Caki2 (cell line): ENCODE results near the gene CD247. TPM values are rescaled to one million over a fixed set of nuclear protein-coding genes. Genes with fewer than 3 reads are reported as not detected.

ENCODE experiments used
- DNase-seq: peaks from one replicate; pipeline ENCODE4 v3.0.0-alpha.2; 2015; ENCODE audit warnings: low read depth
- in situ Hi-C: cut with HindIII; loops from 2 replicates; pipeline ENCODE4 v1.10.0; 2016; ENCODE audit warnings: low sequenced_read_pairs, low pct_unique_long_range_greater_than_20kb, mixed read lengths
- total RNA-seq: library from RNA; depleted of rRNA; stranded (reverse); fragments of >200 nt; shearing (Covaris generic); gene quantifications from 2 replicates; pipeline ENCODE4 v1.2.3, GENCODE V29; 2014; ENCODE audit warnings: low replicate concordance; rRNA removed

Gene CD247
- total RNA-seq, 1 experiment from 2014 or later: not detected

GRCh38 chr1:167412920-167413319 is 105.4 kb downstream of the CD247 start:
- in situ Hi-C loops: no loop called here
- no peak for DNase-seq

- DNase-seq: no peak
- in situ Hi-C loops: no loop called here
Observed at GRCh38 chr1:167412072-167412471, 106.3 kb downstream of the CD247 start.

GRCh38 chr1:167409183-167409582 is 109.1 kb downstream of the CD247 start:
- in situ Hi-C loops: no loop called here
- DNase-seq: no peak

GRCh38 chr1:167408355-167408754 is 110.0 kb downstream of the CD247 start:
- in situ Hi-C loops: no loop called here
- DNase-seq: no peak

GRCh38 chr1:167404908-167405307 is 113.4 kb downstream of the CD247 start:
- no peak for DNase-seq
- in situ Hi-C loops: no loop called here

GRCh38 chr1:167404161-167404888 is 114.0 kb downstream of the CD247 start:
- in situ Hi-C loops: no loop called here
- DNase-seq: no peak

GRCh38 chr1:167401260-167401873 is 117.0 kb downstream of the CD247 start:
- in situ Hi-C loops: no loop called here

GRCh38 chr1:167400359-167400953 is 117.9 kb downstream of the CD247 start:
- no peak for DNase-seq
- in situ Hi-C loops: no loop called here

More at GRCh38 chr1:167401260-167401873, 117.0 kb downstream of the CD247 start:
- peak; percentile 46 for DNase-seq

GRCh38 chr1:167392200-167392696 is 126.1 kb downstream of the CD247 start:
- DNase-seq: no peak
- in situ Hi-C loops: no loop called here

GRCh38 chr1:167388976-167389375 is 129.4 kb downstream of the CD247 start:
- no peak for DNase-seq
- in situ Hi-C loops: no loop called here

- DNase-seq: peak; percentile 24
- in situ Hi-C loops: no loop called here
Observed at GRCh38 chr1:167387251-167387910, 130.9 kb downstream of the CD247 start.

Other genes with a start within 250 kb of the CD247 start
- gene CREG1, start 35.2 kb upstream of the CD247 start, total RNA-seq: 219 and 221 TPM in 2 replicates
- not detected in 2 replicates for gene RCSD1, start 111.7 kb upstream of the CD247 start, total RNA-seq
- gene MPZL1, start 203.5 kb upstream of the CD247 start, total RNA-seq: 148 and 159 TPM in 2 replicates